Cortex of kidney (tissue), 1 donor: ENCODE data around the gene NAALADL2.
"Not testable (repeated sequence)": the region's sequence is repeated elsewhere in the genome, so short reads cannot be mapped to it uniquely, and the experiment has no call there.

Experiments used
- DNase-seq: peaks from one replicate; lab custom pipeline; 2025; lab: John Stamatoyannopoulos, UW

The NAALADL2 gene

DNA sequence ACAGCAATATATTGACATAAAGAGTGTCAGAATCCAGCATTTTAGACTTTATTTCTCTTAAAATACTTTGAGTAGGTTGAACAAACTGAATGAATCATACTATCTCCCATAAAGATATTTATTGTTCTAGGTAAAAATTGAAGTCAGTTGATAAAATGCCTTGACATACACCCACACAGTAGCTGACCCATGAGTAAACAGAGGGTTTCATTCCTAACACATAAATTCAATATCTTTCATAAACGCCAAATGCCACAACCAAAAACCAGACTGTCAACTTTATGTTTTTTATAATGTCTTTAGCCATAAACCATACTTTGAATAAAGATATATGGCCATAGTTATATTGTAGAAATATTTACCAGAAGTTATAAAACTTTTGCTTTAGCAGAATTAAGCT lies 742.4 kb downstream of the NAALADL2 start:
- DNase-seq = no peak

DNA sequence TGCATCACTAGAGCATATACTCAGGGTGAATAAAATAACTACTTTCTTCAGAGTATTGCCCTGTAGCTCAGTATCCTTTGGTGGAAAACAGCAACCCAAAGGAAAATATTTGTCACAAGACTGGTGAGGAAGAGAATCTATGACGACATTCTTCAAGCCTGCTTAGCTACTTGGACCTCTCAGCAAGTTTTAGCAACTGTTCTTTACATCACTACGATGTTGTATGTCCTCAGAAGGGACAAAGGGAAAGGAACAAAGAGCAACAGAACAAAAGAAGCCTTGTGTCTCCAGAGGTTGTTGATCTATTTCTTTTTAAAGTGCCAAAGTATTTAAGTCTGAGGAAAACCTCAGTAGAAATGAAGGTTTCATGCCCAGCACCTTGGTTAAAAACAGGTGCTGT lies 746.7 kb downstream of the NAALADL2 start:
- no peak for DNase-seq

DNA sequence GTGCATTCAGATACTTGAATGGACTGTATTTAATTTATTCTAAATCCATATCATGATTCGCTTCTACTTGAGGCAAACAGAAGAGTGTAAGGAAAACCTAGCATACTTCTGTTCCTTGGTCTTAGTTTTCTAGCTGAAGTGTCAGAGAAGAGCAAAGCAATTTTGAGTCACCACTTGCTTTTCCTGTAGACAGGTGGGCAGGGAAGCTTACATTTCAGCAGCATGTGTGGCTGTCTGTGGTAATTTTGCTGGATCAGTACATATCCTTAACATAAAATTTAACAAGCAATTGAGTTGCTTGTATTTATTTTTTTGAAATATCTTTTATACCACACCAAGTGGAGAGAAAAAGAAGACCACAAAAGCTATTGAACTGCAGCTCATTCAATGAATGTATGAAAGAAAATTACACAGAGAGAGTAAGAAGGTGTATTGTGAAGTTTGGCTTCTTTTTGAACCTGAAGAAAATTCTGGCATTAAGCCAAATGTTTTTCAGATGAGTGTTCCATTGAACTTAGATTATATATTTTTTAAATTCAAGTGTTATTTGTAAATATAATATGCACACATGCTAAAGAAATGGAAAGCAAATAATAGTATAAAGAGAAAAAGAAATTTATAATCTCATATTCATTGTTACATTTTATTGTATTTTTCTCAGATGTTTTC lies 747.6 kb downstream of the NAALADL2 start:
- DNase-seq = no peak

- no peak for DNase-seq
Measured at GRCh38 chr3:175608356-175608755, 749.2 kb downstream of the NAALADL2 start.

GRCh38 chr3:175608911-175609310 lies 749.8 kb downstream of the NAALADL2 start:
- DNase-seq = no peak

DNA sequence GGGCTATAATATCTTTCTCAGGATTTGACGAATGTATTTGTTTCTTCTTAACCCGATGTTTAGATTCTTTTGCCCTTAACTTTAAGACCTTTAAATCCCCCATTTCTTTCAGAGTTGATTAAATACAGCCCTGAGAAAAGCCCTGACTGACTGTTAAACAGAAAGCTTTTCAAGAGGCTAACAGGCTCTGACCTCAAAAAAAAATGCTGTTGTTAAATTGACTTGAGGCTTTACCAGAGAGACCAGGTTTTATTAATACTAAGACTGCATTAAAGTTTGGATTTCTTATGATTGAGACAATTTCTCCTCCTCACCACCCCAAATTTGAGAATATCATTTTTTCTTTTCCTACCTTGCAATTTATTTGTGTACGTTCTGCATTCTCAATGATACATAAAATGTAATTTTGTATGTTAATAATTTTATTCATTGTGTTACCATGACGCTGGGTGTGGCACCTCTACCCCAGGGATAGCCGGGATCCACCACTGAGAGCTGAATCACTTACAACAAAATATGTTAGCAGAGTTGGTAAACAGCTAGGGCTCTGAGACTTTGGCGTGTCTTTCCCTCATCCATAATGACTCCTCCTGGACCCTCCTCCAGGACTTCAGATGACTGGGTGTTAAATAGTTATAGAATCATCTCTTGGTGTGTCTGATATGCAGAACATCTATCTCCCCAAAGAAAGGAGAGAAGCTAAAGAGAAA lies 753.5 kb downstream of the NAALADL2 start:
- no peak for DNase-seq

GRCh38 chr3:175614107-175614506 lies 755.0 kb downstream of the NAALADL2 start:
- not testable (repeated sequence) for DNase-seq

DNA sequence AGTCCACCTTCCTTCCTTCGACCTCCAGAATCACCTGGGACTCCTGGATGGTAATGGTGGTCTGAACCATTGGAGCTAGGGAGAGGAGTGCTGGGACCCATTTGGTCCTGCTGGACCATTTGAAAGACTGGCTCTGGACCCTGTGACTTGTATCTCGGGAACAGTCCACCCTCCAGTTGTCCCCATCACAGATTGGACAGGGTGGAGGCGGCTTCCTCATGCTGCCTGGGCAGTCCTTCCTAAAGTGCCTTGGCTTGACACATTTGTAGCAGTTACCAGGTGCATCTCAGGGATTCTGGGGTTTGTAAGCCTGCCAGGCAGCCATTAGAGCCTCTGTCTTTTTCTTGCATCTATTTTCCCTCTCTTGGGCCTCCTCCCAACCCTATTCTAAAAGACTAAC lies 758.1 kb downstream of the NAALADL2 start:
- DNase-seq = no peak

DNA sequence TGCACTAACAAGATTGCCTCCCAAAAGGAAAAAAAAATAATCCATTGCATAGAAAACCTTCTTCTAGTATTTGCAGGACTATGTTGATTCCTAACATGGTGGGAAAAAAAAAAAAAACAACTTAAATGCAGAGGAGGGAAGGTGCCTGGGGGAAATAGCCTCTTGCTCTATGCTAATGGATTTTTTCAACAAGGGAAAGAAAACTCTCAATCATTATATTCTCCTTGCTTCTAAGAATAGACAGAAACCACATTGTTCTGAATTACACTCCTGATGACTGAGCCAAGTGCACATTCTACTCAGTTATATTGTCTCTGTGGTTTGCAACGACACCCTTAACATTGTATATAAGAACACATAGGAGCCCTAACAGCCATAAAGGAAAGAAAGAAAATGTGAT lies 760.2 kb downstream of the NAALADL2 start:
- no peak for DNase-seq

- no peak for DNase-seq
Measured at GRCh38 chr3:175620093-175620492, 761.0 kb downstream of the NAALADL2 start.

DNA sequence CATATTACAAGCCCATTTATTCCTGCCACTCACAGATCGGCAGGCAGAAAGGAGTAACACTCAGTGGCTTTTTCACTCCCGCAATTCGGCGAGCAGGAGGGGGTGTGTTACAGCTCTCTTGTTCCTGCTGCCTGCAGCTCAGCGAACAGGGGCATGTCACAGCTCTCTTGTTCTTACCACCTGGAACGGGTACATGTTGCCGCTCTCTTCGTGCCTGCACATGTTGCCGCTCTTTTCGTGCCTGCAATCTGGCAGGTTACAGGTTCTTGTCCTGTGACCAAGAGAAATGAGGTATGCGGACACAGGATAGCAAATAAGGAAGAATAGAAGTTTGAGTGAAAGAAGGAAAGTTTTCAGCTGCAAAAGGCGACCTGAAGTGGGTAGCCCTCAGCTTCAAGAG lies 761.4 kb downstream of the NAALADL2 start:
- DNase-seq = no peak

DNA sequence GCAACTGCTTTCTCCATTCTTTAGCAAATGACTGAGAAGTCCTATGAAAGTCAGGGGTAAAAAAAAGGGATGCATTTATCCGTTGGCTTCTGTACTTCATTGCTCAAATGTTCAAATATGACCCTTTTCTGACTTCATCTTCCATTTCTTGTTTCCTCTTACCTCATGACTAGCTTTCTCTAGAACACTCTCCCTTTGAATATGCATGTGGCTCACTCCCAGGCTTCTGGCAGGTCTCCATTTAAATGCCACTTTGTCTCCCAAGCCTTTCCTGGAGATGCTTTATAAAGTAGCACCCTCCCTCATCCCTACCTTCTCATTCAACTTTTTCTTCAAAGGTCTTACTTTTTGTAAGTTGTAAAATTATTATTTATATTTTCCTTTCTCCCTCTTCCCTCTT lies 781.8 kb downstream of the NAALADL2 start:
- no peak for DNase-seq

DNA sequence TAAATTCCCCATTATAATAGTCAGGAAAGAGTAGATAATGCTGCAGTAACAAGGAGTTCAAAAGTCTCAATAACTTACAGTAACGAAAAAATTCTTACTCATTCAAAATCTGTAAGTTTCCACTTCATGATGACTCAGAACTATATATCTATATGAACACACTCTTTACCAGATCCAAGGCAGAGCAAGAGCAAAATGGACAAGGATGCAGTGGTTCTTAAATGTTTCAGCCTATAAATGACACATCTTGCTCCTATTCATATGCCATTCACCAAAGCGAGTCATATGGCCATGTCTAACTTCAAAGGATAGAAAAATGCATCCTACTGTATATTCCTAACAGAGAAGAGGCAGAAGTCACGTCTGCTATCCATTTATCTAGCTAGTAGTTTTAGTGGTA lies 787.7 kb downstream of the NAALADL2 start:
- no peak for DNase-seq

GRCh38 chr3:175648899-175649298 lies 789.8 kb downstream of the NAALADL2 start:
- DNase-seq = no peak

GRCh38 chr3:175651716-175652115 lies 792.6 kb downstream of the NAALADL2 start:
- no peak for DNase-seq

DNA sequence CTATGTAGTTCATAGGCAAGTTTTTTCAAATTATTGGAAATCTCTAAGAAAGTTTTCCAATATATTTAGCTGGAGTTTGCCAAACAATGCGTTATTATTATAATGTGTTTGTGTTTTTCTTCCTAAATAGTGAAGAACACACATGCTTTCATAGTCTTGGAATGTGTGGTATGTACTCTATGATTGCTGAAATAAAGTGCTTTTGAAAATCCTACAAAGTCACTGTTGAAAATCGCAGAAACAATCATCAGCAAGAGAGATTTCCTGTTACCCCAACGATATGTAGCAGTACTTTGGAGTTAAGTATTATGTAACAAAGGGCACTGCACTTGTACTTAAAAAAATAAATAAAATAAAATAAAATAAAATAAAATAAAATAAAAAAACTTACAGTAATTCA lies 796.2 kb downstream of the NAALADL2 start:
- DNase-seq = no peak

- no peak for DNase-seq
Measured at GRCh38 chr3:175656461-175656860, 797.3 kb downstream of the NAALADL2 start.

- no peak for DNase-seq
Measured at GRCh38 chr3:175659670-175660350, 800.7 kb downstream of the NAALADL2 start.

DNA sequence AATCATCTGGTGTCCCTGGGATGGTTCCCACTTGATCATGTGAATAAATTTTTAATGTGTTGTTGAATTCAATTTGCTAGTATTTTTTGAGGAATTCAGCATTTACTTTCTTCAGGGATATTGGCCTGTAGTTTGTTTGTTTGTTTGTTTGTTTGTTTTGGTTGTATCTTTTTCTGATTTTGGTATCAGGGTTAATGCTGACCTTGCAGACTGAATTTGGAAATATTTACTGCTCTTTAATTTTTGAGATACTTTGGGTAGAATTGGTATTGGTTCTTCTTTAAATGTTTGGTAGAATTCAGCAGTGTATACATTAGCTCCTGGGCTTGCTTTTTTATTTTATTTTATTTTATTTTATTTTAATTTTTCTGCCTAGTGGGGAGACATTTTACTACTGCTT lies 803.7 kb downstream of the NAALADL2 start:
- DNase-seq = no peak

DNA sequence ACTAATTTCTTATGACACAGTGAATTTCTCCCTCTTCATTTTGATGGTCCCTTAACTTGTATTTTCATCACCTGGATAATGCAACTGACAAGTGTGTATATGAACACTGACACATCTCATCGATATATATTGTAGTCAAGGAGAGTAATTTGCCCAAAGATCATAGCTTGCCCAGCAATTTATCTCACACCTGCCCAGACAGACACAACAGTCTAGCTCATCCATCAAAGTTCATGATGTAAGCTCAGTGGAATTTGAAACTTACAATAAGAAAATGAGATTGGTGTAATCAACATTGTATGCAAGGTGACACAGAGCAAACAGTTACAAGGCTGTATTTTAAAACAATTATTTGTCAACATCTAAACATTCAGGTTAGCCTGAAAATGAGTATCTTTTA lies 805.8 kb downstream of the NAALADL2 start:
- DNase-seq = no peak

DNA sequence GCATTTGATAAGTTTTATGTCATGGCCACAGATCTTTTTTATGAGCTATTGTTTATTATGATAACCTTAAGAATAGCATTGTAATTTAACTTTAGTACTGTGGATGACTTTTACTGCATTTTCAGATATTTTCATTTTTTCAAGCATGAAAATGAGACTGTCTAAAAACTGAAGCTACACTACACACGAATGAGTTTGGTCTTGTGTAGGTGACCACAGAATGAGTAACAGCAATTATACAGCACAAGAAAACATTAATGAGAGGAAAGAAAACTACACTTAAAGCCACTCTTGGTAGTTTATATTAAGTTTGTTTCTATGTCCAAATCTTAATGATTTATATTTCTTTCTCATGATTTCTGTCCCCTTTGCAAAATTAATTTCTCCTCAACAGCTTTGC lies 809.2 kb downstream of the NAALADL2 start:
- DNase-seq = no peak

DNA sequence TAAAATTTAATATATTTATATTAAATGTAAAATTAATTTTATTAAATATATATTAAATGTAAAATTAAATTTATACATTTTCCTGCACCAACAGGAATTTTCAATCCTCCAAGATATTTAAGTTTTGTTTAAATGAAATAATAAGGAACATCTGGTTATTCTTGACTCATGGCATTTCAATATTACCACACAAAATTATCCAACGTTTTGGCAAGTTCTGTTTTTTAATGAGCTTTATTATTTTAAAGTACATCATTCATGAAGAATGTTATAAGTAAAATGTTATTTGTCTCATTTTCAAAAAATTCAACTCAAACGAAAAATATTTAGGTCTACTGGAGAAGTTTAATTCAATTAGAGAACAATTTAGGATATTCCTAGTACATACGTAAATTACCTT lies 811.4 kb downstream of the NAALADL2 start:
- no peak for DNase-seq

- no peak for DNase-seq
Measured at GRCh38 chr3:175672119-175672689, 813.1 kb downstream of the NAALADL2 start.
